ENCODE measurements around the gene REEP6.

- TF ChIP-seq CTCF (IDR thresholded peaks at IDR 0.05 in 8 of 11, conservative IDR thresholded peaks at IDR 0.05 in 3 of 11) = no peak
- no peak for TF ChIP-seq POLR2A (IDR thresholded peaks at IDR 0.05)
Observed at GRCh38 chr19:1496714-1497577, 6.0 kb downstream of the REEP6 start.
